Dermis lymphatic vessel endothelial cell (primary cell): ENCODE data around the gene PRRX1. TPM values are rescaled to one million over a fixed set of nuclear protein-coding genes. Genes with fewer than 3 reads are reported as not detected.

Experiments used
- total RNA-seq: library from RNA; depleted of rRNA; stranded (reverse); fragments of >200 nt; gene quantifications from 2 replicates; pipeline ENCODE4 v1.2.1, GENCODE V29; 2014

The PRRX1 gene
- total RNA-seq: 0.17 and 1.3 TPM in 2 replicates

GRCh38 chr1:170664093-170664827 lies at the start of gene PRRX1:
Gene PRRX1 (plus strand): TSS chr1:170664131. CDS start chr1:170664219, 88 bp downstream.

Other genes with a start within 250 kb of the PRRX1 start
- gene GORAB, start 132.0 kb upstream of the PRRX1 start, total RNA-seq: 6.5 and 10.4 TPM in 2 replicates